ENCODE data around the gene SOCS3. TPM values are rescaled to one million over a fixed set of nuclear protein-coding genes. Genes with fewer than 3 reads are reported as not detected.

SOCS3 gene
- total and polyA plus RNA-seq, 10 of the 15 experiments (the other 5 are each of a cell fraction or from before 2014, with no cell fraction given) = 0.05 to 3.9 (median 1.0) TPM

DNA sequence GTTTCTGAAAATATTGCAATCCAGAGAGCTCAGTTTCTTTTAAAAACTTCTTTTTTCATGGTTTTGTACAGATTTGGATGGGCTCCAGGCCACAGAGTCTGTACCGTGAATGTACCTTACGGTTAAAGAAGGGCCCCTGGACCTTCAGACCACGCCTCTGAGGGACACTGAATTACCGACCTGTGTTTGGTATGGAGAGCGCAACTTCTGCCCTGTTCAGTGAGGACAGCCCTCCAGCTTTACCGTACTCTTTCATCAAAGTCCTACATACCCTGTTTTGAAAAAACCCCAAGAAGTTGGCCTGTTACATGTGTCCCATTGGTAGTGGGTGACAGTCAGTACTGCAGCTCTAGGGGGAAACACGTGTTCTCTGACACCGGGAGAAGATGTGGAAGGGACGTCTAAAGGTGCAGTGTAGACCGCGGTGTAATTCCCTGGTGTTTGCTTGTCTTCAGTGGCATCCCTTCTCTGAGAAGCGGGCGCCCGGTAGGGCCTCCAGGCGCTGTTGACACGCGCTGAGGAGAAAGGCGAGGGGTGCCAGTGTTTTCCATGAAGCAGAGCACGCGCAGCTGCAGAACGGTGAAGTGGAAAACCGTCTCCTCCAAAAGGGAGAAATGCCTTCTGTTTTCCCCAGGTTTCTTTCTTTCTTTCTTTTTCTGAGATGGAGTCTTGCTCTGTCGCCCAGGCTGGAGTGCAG is 24.8 kb upstream of the SOCS3 start (continued):
- TF ChIP-seq, protein P1, sequence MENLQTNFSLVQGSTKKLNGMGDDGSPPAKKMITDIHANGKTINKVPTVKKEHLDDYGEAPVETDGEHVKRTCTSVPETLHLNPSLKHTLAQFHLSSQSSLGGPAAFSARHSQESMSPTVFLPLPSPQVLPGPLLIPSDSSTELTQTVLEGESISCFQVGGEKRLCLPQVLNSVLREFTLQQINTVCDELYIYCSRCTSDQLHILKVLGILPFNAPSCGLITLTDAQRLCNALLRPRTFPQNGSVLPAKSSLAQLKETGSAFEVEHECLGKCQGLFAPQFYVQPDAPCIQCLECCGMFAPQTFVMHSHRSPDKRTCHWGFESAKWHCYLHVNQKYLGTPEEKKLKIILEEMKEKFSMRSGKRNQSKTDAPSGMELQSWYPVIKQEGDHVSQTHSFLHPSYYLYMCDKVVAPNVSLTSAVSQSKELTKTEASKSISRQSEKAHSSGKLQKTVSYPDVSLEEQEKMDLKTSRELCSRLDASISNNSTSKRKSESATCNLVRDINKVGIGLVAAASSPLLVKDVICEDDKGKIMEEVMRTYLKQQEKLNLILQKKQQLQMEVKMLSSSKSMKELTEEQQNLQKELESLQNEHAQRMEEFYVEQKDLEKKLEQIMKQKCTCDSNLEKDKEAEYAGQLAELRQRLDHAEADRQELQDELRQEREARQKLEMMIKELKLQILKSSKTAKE (IDR thresholded peaks at IDR 0.05; ENCODE audit: low read depth, poor library complexity, severe bottlenecking) = peak; percentile 58
- TF ChIP-seq JUND (IDR thresholded peaks at IDR 0.05; ENCODE audit: low read depth, low read length) (no peak), NR2C1 (IDR thresholded peaks at IDR 0.05) (no peak), HDAC6 (IDR thresholded peaks at IDR 0.05; ENCODE audit: unreplicated experiment) (no peak), ATF7 (IDR thresholded peaks at IDR 0.05; ENCODE audit: low read depth) (0 out of 2 replicates have a peak, but pooled peaks have one; percentile 2), SMAD5 (IDR thresholded peaks at IDR 0.05; ENCODE audit: low read depth) (no peak), MXI1 (IDR thresholded peaks at IDR 0.05; ENCODE audit: low read depth, low read length) (0 out of 2 replicates have a peak, but pooled peaks have one; percentile 20), RFX5 (IDR thresholded peaks at IDR 0.05; ENCODE audit: low read depth, low read length) (no peak), HDAC2 (IDR thresholded peaks at IDR 0.05) (no peak), ZNF384 (IDR thresholded peaks at IDR 0.05; ENCODE audit: borderline replicate concordance, low read depth, low read length) (no peak), BCL11A (IDR thresholded peaks at IDR 0.05; ENCODE audit: low read depth, low read length) (no peak), ETV6 (conservative IDR thresholded peaks at IDR 0.05 in 1 of 2, IDR thresholded peaks at IDR 0.05 in 1 of 2; ENCODE audit: borderline replicate concordance in 1 of 2, low read depth in 1 of 2) (no peak), YY1 (IDR thresholded peaks at IDR 0.05; ENCODE audit: low read depth, low read length) (0 out of 2 replicates have a peak, but pooled peaks have one; percentile 1), ESRRA (IDR thresholded peaks at IDR 0.05; ENCODE audit: low read length) (no peak), TCF7 (IDR thresholded peaks at IDR 0.05; ENCODE audit: borderline replicate concordance) (no peak), SIX5 (IDR thresholded peaks at IDR 0.05; ENCODE audit: low read depth, low read length, severe bottlenecking) (peak; percentile 2), KAT2A (conservative IDR thresholded peaks at IDR 0.05; ENCODE audit: control insufficient read depth, low read depth, low read length) (no peak)
- TF ChIP-seq, protein P2, sequence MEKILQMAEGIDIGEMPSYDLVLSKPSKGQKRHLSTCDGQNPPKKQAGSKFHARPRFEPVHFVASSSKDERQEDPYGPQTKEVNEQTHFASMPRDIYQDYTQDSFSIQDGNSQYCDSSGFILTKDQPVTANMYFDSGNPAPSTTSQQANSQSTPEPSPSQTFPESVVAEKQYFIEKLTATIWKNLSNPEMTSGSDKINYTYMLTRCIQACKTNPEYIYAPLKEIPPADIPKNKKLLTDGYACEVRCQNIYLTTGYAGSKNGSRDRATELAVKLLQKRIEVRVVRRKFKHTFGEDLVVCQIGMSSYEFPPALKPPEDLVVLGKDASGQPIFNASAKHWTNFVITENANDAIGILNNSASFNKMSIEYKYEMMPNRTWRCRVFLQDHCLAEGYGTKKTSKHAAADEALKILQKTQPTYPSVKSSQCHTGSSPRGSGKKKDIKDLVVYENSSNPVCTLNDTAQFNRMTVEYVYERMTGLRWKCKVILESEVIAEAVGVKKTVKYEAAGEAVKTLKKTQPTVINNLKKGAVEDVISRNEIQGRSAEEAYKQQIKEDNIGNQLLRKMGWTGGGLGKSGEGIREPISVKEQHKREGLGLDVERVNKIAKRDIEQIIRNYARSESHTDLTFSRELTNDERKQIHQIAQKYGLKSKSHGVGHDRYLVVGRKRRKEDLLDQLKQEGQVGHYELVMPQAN (conservative IDR thresholded peaks at IDR 0.05) = no peak
- TF ChIP-seq, protein P3, sequence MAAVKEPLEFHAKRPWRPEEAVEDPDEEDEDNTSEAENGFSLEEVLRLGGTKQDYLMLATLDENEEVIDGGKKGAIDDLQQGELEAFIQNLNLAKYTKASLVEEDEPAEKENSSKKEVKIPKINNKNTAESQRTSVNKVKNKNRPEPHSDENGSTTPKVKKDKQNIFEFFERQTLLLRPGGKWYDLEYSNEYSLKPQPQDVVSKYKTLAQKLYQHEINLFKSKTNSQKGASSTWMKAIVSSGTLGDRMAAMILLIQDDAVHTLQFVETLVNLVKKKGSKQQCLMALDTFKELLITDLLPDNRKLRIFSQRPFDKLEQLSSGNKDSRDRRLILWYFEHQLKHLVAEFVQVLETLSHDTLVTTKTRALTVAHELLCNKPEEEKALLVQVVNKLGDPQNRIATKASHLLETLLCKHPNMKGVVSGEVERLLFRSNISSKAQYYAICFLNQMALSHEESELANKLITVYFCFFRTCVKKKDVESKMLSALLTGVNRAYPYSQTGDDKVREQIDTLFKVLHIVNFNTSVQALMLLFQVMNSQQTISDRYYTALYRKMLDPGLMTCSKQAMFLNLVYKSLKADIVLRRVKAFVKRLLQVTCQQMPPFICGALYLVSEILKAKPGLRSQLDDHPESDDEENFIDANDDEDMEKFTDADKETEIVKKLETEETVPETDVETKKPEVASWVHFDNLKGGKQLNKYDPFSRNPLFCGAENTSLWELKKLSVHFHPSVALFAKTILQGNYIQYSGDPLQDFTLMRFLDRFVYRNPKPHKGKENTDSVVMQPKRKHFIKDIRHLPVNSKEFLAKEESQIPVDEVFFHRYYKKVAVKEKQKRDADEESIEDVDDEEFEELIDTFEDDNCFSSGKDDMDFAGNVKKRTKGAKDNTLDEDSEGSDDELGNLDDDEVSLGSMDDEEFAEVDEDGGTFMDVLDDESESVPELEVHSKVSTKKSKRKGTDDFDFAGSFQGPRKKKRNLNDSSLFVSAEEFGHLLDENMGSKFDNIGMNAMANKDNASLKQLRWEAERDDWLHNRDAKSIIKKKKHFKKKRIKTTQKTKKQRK (IDR thresholded peaks at IDR 0.05; ENCODE audit: low read depth, low read length) = no peak
- TF ChIP-seq, protein P4, sequence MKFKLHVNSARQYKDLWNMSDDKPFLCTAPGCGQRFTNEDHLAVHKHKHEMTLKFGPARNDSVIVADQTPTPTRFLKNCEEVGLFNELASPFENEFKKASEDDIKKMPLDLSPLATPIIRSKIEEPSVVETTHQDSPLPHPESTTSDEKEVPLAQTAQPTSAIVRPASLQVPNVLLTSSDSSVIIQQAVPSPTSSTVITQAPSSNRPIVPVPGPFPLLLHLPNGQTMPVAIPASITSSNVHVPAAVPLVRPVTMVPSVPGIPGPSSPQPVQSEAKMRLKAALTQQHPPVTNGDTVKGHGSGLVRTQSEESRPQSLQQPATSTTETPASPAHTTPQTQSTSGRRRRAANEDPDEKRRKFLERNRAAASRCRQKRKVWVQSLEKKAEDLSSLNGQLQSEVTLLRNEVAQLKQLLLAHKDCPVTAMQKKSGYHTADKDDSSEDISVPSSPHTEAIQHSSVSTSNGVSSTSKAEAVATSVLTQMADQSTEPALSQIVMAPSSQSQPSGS (IDR thresholded peaks at IDR 0.05; ENCODE audit: low read length) = 0 out of 2 replicates have a peak, but pooled peaks have one; percentile 0
